ENCODE data around the gene GTF2H4.
"Not testable (repeated sequence)": the region's sequence is repeated elsewhere in the genome, so short reads cannot be mapped to it uniquely, and the experiment has no call there.

Gene GTF2H4

DNA sequence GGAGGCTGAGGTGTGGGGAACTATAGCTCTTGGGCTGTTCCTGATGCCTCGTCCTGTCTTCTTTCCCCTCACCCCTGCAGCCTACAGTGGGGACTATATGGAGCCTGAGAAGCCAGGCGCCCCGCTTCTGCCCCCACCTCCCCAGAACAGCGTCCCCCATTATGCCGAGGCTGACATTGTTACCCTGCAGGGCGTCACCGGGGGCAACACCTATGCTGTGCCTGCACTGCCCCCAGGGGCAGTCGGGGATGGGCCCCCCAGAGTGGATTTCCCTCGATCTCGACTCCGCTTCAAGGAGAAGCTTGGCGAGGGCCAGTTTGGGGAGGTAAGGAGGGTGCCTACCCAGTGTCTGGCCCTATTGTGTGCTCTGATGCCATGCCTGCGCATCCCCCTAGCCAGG, 11.5 kb upstream of the GTF2H4 start:
- Histone ChIP-seq H3K9ac (ENCODE audit: low read depth, low read length) (no peak overlapping the region), H3K36me3 (ENCODE audit: insufficient read depth, low read length) (peaks cover 11% of the 10 kb centered on the region), H3K9me3 (ENCODE audit: control insufficient read depth, insufficient read depth, low read length) (no peaks in the 10 kb centered on the region), H3K4me1 (ENCODE audit: insufficient read depth, low read length) (no peaks in the 10 kb centered on the region)

DNA sequence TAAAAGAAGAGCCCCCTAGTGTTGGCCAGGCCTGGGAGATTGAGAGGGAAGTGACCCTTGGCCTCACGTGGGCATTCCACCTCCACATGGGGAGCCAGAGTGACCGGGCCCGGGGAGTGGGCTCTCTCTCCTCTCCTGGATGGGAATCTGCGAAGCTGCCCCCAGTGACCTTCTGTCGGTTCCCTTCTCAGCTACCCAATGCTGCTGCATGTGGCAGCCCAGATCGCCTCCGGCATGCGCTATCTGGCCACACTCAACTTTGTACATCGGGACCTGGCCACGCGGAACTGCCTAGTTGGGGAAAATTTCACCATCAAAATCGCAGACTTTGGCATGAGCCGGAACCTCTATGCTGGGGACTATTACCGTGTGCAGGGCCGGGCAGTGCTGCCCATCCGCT, 10.1 kb upstream of the GTF2H4 start:
- H3K4me1 ChIP-seq (ENCODE audit: insufficient read depth, low read length): no peaks in the 10 kb centered on the region
- peaks cover 11% of the 10 kb centered on the region for H3K36me3 ChIP-seq (ENCODE audit: insufficient read depth, low read length)
- no peaks in the 10 kb centered on the region for H3K9me3 ChIP-seq (ENCODE audit: control insufficient read depth, insufficient read depth, low read length)
- no peak overlapping the region for H3K9ac ChIP-seq (ENCODE audit: low read depth, low read length)

DNA sequence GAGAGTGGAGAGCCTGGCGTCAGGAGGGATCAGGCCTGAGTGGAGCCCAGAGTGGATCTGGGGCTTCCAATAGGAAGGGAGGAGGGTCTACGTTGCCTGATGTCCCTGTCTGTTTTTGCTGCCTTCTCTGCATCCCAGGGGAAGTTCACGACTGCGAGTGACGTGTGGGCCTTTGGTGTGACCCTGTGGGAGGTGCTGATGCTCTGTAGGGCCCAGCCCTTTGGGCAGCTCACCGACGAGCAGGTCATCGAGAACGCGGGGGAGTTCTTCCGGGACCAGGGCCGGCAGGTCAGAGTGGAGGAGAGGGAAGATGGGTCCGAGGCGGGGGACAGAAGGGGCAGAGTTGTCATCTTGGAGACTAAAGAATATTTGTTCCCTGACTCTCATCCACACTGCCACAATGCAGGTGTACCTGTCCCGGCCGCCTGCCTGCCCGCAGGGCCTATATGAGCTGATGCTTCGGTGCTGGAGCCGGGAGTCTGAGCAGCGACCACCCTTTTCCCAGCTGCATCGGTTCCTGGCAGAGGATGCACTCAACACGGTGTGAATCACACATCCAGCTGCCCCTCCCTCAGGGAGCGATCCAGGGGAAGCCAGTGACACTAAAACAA, 9.2 kb upstream of the GTF2H4 start:
- Histone ChIP-seq H3K9me3 (ENCODE audit: control insufficient read depth, insufficient read depth, low read length) (no peaks in the 10 kb centered on the region), H3K9ac (ENCODE audit: low read depth, low read length) (no peak overlapping the region), H3K4me1 (ENCODE audit: insufficient read depth, low read length) (no peaks in the 10 kb centered on the region), H3K36me3 (ENCODE audit: insufficient read depth, low read length) (peaks cover 7% of the 10 kb centered on the region)

DNA sequence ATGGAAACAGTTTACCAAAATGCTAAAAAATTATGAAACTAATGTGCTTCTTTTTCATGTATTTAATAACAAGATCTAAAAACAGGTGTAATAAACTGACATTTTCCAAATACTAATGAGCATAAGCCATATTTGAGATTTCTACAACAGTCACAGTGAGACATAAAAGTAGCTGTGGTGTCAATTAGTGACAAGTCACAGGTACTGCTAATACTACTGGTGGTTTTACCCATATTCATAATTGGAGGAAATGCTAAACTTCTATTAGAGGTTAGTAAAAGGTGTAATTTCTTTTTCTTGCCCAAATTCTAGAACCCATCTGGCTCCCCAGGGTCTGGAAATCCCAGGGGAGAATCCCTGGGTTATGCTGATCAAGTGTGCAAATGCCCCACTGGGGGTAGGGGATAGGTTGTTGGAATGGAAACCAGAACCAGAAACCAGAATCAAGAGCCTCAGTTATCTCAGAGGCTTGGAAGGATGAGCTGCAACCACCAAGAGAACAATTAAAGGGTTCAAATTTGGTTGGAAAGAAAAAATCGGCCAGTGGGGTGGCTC, 7.1 kb upstream of the GTF2H4 start:
- no peaks in the 10 kb centered on the region for H3K9me3 ChIP-seq (ENCODE audit: control insufficient read depth, insufficient read depth, low read length)
- H3K4me1 ChIP-seq (ENCODE audit: insufficient read depth, low read length): no peaks in the 10 kb centered on the region
- peaks cover 6% of the 10 kb centered on the region for H3K36me3 ChIP-seq (ENCODE audit: insufficient read depth, low read length)
- no peak overlapping the region for H3K9ac ChIP-seq (ENCODE audit: low read depth, low read length)

DNA sequence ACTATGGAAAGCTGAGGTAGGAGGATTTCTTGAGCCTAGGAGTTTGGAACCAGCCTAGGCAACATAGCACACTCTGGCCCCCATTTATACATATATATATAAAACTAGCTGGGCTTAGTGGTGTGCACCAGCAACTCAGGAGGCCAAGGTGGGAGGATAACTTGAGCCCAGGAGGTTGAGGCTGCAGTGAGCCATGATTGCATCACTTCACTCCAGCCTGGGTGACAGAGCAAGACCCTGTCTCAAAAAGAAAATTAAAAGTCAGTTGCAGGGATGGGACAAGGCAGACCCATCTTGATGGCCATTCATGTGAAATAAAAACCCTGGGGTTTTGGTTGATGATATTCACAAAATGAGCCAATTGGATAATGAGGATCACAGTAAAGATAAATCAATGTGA, 6.6 kb upstream of the GTF2H4 start:
- Histone ChIP-seq H3K36me3 (ENCODE audit: insufficient read depth, low read length) (peaks cover 4% of the 10 kb centered on the region), H3K4me1 (ENCODE audit: insufficient read depth, low read length) (no peaks in the 10 kb centered on the region), H3K9me3 (ENCODE audit: control insufficient read depth, insufficient read depth, low read length) (no peaks in the 10 kb centered on the region), H3K9ac (ENCODE audit: low read depth, low read length) (no peak overlapping the region)

DNA sequence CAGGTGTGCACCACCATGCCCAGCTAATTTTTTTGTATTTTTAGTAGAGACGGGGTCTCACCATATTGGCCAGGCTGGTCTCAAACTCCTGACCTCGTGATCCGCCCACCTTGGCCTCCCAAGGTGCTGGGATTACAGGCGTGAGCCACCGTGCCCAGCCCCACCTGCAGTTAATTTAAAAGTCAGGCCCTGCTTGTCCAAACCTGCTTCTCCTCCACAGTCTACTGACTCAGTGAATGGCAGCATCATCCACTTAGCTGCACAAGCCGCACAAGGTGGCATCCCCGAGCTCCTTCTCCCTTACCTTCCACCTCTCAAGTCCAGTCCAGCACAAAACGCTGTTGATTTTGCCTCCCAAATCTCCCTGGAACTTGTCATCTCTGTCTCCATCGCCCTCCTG, 5.8 kb upstream of the GTF2H4 start:
- H3K36me3 ChIP-seq (ENCODE audit: insufficient read depth, low read length); H3K4me1 ChIP-seq (ENCODE audit: insufficient read depth, low read length): not testable (repeated sequence)

DNA sequence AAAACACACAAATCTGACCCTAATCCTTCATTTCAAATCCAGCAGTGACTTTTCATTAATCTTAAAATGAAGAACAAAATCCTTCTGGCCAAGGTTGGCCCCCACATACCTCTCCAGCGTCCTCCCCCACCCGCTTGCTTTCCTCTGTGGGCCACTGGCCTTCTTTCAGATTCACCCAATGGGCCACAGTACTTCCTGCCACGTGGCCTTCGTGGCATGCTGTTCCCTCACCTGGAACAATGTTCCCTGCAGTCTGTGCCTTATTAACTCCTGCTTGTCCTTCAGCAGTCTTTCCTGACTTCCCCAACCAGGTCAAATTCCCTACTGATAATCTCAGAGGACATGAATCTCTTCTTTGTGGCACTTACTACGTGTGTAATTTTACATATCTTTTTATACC, 5.3 kb upstream of the GTF2H4 start:
- no peaks in the 10 kb centered on the region for H3K9me3 ChIP-seq (ENCODE audit: control insufficient read depth, insufficient read depth, low read length)
- H3K36me3 ChIP-seq (ENCODE audit: insufficient read depth, low read length): peaks cover 4% of the 10 kb centered on the region
- H3K4me1 ChIP-seq (ENCODE audit: insufficient read depth, low read length): no peaks in the 10 kb centered on the region
- H3K9ac ChIP-seq (ENCODE audit: low read depth, low read length): no peak overlapping the region

More for the DNA sequence above, 5.8 kb upstream of the GTF2H4 start:
- H3K9ac ChIP-seq (ENCODE audit: low read depth, low read length); H3K9me3 ChIP-seq (ENCODE audit: control insufficient read depth, insufficient read depth, low read length): not testable (repeated sequence)

DNA sequence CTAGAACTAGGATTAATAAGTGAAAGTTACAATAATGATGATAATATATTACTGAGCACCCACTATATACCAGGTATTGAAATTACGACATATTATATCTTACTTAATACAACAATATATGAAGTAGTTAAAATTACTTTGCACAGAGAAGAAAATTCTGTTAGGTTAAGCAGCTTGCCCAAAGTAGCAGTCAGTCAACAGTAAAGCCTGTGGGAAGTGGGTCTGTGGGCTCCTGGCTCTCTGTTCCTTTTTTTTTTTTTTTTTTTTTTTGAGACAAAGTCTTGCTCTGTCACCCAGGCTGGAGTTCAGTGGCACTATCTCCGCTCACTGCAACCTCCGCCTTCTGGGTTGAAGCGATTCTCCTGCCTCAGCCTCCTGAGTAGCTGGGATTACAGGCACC, 4.8 kb upstream of the GTF2H4 start:
- H3K4me1 ChIP-seq (ENCODE audit: insufficient read depth, low read length): no peaks in the 10 kb centered on the region
- no peaks in the 10 kb centered on the region for H3K9me3 ChIP-seq (ENCODE audit: control insufficient read depth, insufficient read depth, low read length)
- H3K9ac ChIP-seq (ENCODE audit: low read depth, low read length): no peak overlapping the region
- H3K36me3 ChIP-seq (ENCODE audit: insufficient read depth, low read length): no peaks in the 10 kb centered on the region; the same call in none of the 2 replicates

DNA sequence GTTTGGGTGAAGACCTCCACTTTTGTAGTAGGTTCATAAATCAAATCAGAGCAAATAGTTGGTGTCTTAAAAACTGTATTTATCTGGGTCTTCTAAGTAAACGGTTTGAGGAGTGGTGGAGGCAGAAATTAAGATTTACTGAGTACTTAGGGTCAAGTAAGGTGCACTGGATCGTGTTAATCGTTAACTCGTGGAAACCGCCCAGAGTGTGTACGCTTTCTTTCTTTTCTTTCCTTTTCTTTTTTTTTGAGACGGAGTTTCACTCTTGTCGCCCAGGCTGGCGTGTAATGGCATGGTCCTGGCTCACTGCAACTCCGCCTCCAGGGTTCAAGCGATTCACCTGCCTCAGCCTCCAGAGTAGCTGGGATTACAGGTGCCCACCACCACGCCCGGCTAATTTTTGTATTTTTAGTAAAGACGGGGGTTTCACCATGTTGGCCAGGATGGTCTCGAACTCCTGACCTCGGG, 683 bp upstream of the GTF2H4 start:
- Histone ChIP-seq H3K9ac (ENCODE audit: low read depth, low read length) (peak overlapping the region; percentile 93; the same call in 1 of the 2 replicates), H3K36me3 (ENCODE audit: insufficient read depth, low read length) (peaks cover 10% of the 10 kb centered on the region; the same call in 1 of the 2 replicates)
- H3K9me3 ChIP-seq (ENCODE audit: control insufficient read depth, insufficient read depth, low read length); H3K4me1 ChIP-seq (ENCODE audit: insufficient read depth, low read length): not testable (repeated sequence)

DNA sequence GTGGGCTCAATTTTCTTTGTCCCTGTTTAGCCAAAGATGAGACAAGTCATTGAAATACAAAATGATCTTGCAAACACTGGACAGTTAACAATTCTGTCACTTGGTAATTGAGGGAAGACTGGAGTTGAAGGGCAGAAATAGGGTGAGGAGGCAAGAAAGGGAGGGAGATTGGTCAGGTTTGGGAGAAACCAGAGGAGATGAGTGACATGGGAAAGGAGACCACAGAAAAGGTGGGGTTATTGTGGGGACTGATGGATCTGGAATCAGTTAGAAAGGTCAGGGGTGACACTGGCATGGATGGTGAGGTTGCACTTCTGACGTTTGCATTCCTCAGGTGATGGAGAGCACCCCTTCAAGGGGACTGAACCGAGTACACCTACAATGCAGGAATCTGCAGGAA, 693 bp downstream of the GTF2H4 start:
- peak overlapping the region; percentile 93 for H3K9ac ChIP-seq (ENCODE audit: low read depth, low read length)

DNA sequence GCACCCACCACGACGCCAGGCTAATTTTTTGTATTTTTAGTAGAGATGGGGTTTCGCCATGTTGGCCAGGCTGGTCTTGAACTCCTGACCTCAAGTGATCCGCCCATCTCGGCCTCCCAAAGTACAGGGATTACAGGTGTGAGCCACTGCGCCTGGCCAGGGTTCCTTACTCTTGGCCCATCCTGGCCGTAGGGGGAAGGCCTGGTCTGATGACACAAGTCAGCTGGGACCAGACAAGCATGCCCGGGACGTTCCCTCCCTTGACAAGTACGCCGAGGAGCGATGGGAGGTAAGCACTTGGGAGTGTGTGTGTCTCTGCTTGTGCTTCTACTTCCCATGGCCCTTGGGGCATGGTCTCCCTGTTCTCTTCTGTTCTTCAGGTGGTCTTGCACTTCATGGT, 2.5 kb downstream of the GTF2H4 start:
- H3K36me3 ChIP-seq (ENCODE audit: insufficient read depth, low read length): peaks cover 10% of the 10 kb centered on the region; the same call in 1 of the 2 replicates
- H3K9ac ChIP-seq (ENCODE audit: low read depth, low read length); H3K4me1 ChIP-seq (ENCODE audit: insufficient read depth, low read length): not testable (repeated sequence)

More for the DNA sequence above, 693 bp downstream of the GTF2H4 start:
- H3K9me3 ChIP-seq (ENCODE audit: control insufficient read depth, insufficient read depth, low read length): no peaks in the 10 kb centered on the region
- no peaks in the 10 kb centered on the region for H3K4me1 ChIP-seq (ENCODE audit: insufficient read depth, low read length)
- peaks cover 10% of the 10 kb centered on the region; the same call in 1 of the 2 replicates for H3K36me3 ChIP-seq (ENCODE audit: insufficient read depth, low read length)

DNA sequence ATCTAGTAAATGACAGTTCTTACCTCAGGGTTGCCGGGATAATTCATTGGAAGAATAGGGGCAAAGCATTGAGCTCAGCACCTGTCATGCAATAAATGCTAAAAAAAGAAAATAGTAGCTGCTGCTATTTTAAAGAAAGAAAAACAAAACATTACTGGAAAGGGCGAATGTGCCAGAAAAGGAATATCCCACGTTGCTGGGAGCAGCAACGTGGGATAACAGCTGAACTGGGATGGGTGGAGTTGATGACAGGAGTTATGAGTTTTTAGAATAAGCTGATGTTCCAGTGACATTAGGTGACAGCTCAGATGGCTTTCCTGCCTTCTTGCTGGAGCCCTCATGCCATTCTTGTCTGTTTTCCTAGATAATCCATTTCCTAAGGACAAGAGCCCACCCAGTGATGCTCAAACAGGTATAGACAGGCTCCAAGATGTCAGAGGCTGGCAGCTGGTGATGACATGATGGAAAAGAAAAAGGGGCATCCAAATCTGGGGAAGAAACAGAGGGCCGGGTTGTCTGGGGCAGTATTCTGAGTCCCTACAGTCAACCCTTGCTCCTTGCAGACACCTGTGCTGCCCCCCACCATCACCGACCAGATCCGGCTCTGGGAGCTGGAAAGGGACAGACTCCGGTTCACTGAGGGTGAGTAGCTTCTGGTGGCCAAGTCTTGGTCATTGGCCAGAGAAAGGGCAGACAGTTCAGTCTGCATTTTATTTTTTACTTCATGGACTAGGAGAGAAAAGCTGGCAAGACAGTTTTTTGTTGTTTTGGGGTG, 4.9 kb downstream of the GTF2H4 start:
- peaks cover 14% of the 10 kb centered on the region; the same call in 1 of the 2 replicates for H3K36me3 ChIP-seq (ENCODE audit: insufficient read depth, low read length)
- no peaks in the 10 kb centered on the region; the same call in 1 of the 2 replicates for H3K4me1 ChIP-seq (ENCODE audit: insufficient read depth, low read length)
- H3K9ac ChIP-seq (ENCODE audit: low read depth, low read length): peak overlapping the region; percentile 72; the same call in 1 of the 2 replicates
- no peaks in the 10 kb centered on the region for H3K9me3 ChIP-seq (ENCODE audit: control insufficient read depth, insufficient read depth, low read length)

More for the DNA sequence above, 2.5 kb downstream of the GTF2H4 start:
- H3K9me3 ChIP-seq (ENCODE audit: control insufficient read depth, insufficient read depth, low read length): not testable (repeated sequence)

DNA sequence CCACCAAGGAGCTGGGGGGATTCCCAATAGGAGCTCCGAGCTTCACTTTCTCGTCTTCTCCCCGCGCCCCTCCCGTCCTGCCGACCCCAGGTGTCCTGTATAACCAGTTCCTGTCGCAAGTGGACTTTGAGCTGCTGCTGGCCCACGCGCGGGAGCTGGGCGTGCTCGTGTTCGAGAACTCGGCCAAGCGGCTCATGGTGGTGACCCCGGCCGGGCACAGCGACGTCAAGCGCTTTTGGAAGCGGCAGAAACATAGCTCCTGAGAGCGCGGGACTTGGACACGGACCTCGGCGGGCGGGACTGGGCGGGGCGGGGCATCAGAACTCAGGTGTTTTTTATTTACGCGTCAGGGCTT, 5.7 kb downstream of the GTF2H4 start:
- H3K4me1 ChIP-seq (ENCODE audit: insufficient read depth, low read length): no peaks in the 10 kb centered on the region; the same call in 1 of the 2 replicates
- peak overlapping the region; percentile 72; the same call in 1 of the 2 replicates for H3K9ac ChIP-seq (ENCODE audit: low read depth, low read length)
- H3K9me3 ChIP-seq (ENCODE audit: control insufficient read depth, insufficient read depth, low read length): no peaks in the 10 kb centered on the region
- H3K36me3 ChIP-seq (ENCODE audit: insufficient read depth, low read length): peaks cover 14% of the 10 kb centered on the region; the same call in 1 of the 2 replicates

DNA sequence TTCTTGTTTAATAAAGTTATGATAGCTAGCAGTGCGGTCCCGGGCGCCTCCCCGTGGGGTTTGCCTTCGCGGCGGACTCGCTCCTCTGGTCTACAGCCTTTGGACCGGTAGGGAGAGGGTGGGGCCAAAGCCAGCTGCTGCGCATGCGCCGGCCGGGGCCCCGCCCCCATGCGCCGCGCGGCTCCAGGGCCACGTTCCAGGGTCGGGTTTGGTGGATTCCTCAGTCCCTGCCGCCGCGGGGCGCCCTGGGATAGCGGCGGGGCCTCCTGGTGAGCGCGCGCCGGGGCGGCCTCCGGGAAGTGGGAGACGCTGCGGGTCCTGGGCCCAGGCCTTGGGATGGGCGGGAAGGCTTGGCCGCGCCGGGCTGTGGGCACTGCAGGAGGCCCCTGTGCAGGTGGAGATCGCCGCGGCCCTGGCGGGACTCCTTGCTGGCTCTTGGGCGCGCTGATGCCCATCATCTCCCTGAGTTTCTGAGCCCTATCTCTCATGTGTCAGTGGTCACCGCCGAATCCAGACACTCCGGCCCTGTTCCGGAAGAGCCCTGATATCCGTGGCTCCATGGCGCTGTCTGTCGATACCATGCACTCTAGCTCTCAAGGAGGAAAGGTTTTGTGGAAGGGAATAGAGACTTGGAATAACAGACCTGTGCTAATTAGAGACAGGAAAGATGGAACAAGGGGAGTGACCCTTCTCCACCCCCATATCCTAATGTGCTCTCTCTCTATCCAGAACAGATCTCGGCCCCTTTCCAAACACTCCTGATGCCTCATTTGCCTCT, 6.3 kb downstream of the GTF2H4 start, which contains the start of gene VARS2:
Gene VARS2 (plus strand): TSS at position 163 of the 778 bp plus-strand sequence. CDS start 599 bp downstream, at position 762.
- Histone ChIP-seq H3K4me1 (ENCODE audit: insufficient read depth, low read length) (no peaks in the 10 kb centered on the region; the same call in 1 of the 2 replicates), H3K9ac (ENCODE audit: low read depth, low read length) (peak within 1 kb of the TSS; percentile 72), H3K9me3 (ENCODE audit: control insufficient read depth, insufficient read depth, low read length) (no peaks in the 10 kb centered on the region), H3K36me3 (ENCODE audit: insufficient read depth, low read length) (peaks cover 14% of the 10 kb centered on the region; the same call in 1 of the 2 replicates)
